IMR-90 (cell line): Measurements from ENCODE around the gene COLEC11. TPM values are rescaled to one million over a fixed set of nuclear protein-coding genes. Genes with fewer than 3 reads are reported as not detected.
A peak's percentile ranks its signal among the peaks of the same experiment; 100 is the strongest.
"Not testable (repeated sequence)": the region's sequence is repeated elsewhere in the genome, so short reads cannot be mapped to it uniquely, and the experiment has no call there.

ENCODE experiments used
- ATAC-seq: fragments of 200-7000 bp; cut with Tn5 transposase; 2 replicates; pipeline ENCODE4 v1.9.1; 2020; ENCODE audit warnings: low read depth, mild to moderate bottlenecking, moderate library complexity
- BruUV-seq: library from RNA; stranded (reverse); fragments of 400-500 nt; replicated peaks from 2 replicates; lab custom pipeline; 2021; lab: Mats Ljungman, UMichigan
- CTCF ChIA-PET: fragments of 300-600 bp; formaldehyde crosslinking; extraction: SDS; loops from one replicate; lab custom pipeline; 2021; ENCODE audit warnings: antibody characterized with exemption; lab: Yijun Ruan, JAX
- POLR2A ChIA-PET: fragments of 300-600 bp; sonication (Branson Sonifier 250); formaldehyde crosslinking; loops from one replicate; lab custom pipeline; 2022; ENCODE audit warnings: antibody characterized with exemption; ENCODE audit not compliant: unreplicated experiment; lab: Charles Lee
- DNase-seq: peaks from one replicate; pipeline ENCODE4 v3.0.0; 2013
- H2AFZ ChIP-seq: replicated peaks from 2 replicates; pipeline ENCODE3; 2013; ENCODE audit warnings: low read length, mild to moderate bottlenecking; ENCODE audit not compliant: poor library complexity
- H2AK5ac ChIP-seq: 2 replicates; pipeline ENCODE4 v1.6.1; 2013; ENCODE audit warnings: low read depth, low read length, inconsistent platforms
- H2AK9ac ChIP-seq: replicated peaks from 2 replicates; pipeline ENCODE3; 2013; ENCODE audit warnings: mild to moderate bottlenecking, low read depth, low read length, moderate library complexity; ENCODE audit not compliant: poor library complexity
- H2BK120ac ChIP-seq: 2 replicates; pipeline ENCODE4 v1.6.1; 2013; ENCODE audit warnings: low read depth, low read length, inconsistent platforms
- H2BK15ac ChIP-seq: 3 replicates; pipeline ENCODE4 v1.6.1; 2013; ENCODE audit warnings: low read depth, low read length, inconsistent platforms
- H2BK20ac ChIP-seq: 2 replicates; pipeline ENCODE4 v1.6.1; 2013; ENCODE audit warnings: low read depth, mild to moderate bottlenecking, inconsistent platforms, low read length, moderate library complexity
- H2BK5ac ChIP-seq: 2 replicates; pipeline ENCODE4 v1.6.1; 2013; ENCODE audit warnings: mild to moderate bottlenecking, low read depth, low read length, inconsistent platforms; ENCODE audit not compliant: poor library complexity, severe bottlenecking
- H3K14ac ChIP-seq: replicated peaks from 2 replicates; pipeline ENCODE4 v1.6.1; 2013; ENCODE audit warnings: low read depth, low read length, inconsistent platforms
- H3K18ac ChIP-seq: 2 replicates; pipeline ENCODE4 v1.6.1; 2013; ENCODE audit warnings: low read depth, low read length, control low read depth
- H3K23ac ChIP-seq: 2 replicates; pipeline ENCODE4 v1.6.1; 2013; ENCODE audit warnings: low read depth, low read length, inconsistent platforms
- H3K27ac ChIP-seq: 2 replicates; pipeline ENCODE4 v1.5.1; 2013; ENCODE audit warnings: mild to moderate bottlenecking, control low read depth, low read length; ENCODE audit not compliant: insufficient read depth
- H3K27me3 ChIP-seq: 2 replicates; pipeline ENCODE4 v1.6.1; 2013; ENCODE audit warnings: low read length; ENCODE audit not compliant: control insufficient read depth, insufficient read depth
- H3K36me3 ChIP-seq: 2 replicates; pipeline ENCODE4 v1.6.1; 2013; ENCODE audit warnings: low read length, mixed read lengths; ENCODE audit not compliant: control insufficient read depth, insufficient read depth
- H3K4ac ChIP-seq: 2 replicates; pipeline ENCODE4 v1.6.1; 2013; ENCODE audit warnings: low read depth, low read length, inconsistent platforms
- H3K4me1 ChIP-seq: 2 replicates; pipeline ENCODE4 v1.6.1; 2013; ENCODE audit warnings: low read length, mixed read lengths; ENCODE audit not compliant: control insufficient read depth, insufficient read depth
- H3K4me2 ChIP-seq: 2 replicates; pipeline ENCODE4 v1.6.1; 2013; ENCODE audit warnings: low read depth, mild to moderate bottlenecking, control low read depth, low read length, moderate library complexity
- H3K4me3 ChIP-seq: 2 replicates; pipeline ENCODE4 v1.5.1; 2013; ENCODE audit warnings: low read depth, mild to moderate bottlenecking, control low read depth, low read length, moderate library complexity; ENCODE audit not compliant: insufficient read depth
- H3K56ac ChIP-seq: 2 replicates; pipeline ENCODE4 v1.6.1; 2013; ENCODE audit warnings: low read length, inconsistent platforms; ENCODE audit not compliant: insufficient read depth; ENCODE audit errors: extremely low read depth
- H3K79me1 ChIP-seq, 2 experiments: 2 replicates each; pipeline ENCODE4 v1.6.1; 2013; ENCODE audit warnings: low read length in 2 of 2, inconsistent platforms in 1 of 2, low read depth in 1 of 2
- H3K9ac ChIP-seq: 2 replicates; pipeline ENCODE4 v1.6.1; 2013; ENCODE audit warnings: low read depth, low read length, control low read depth
- H3K9me1 ChIP-seq: 2 replicates; pipeline ENCODE4 v1.6.1; 2013; ENCODE audit warnings: low read length, inconsistent platforms; ENCODE audit not compliant: insufficient read depth
- H3K9me3 ChIP-seq: 2 replicates; pipeline ENCODE4 v1.6.1; 2013; ENCODE audit warnings: low read length; ENCODE audit not compliant: control insufficient read depth, insufficient read depth
- H4K20me1 ChIP-seq: 2 replicates; pipeline ENCODE4 v1.6.1; 2013; ENCODE audit warnings: low read length, inconsistent platforms; ENCODE audit not compliant: insufficient read depth
- H4K5ac ChIP-seq: 2 replicates; pipeline ENCODE4 v1.6.1; 2013; ENCODE audit warnings: mild to moderate bottlenecking, low read depth, low read length, control low read depth
- H4K8ac ChIP-seq, 2 experiments: 2 replicates each; pipeline ENCODE4 v1.6.1; 2013; ENCODE audit warnings: low read depth in 2 of 2, low read length in 2 of 2, control low read depth in 1 of 2, inconsistent platforms in 1 of 2
- H4K91ac ChIP-seq: 2 replicates; pipeline ENCODE4 v1.6.1; 2013; ENCODE audit warnings: low read depth, low read length, inconsistent platforms; ENCODE audit not compliant: insufficient read depth
- WGBS, 2 experiments: methylation state at CpG; one replicate each; pipeline versions ENCODE4 v1.1.5 to v1.1.7; 2013; ENCODE audit warnings: missing lambda C conversion rate in 2 of 2; ENCODE audit not compliant: insufficient read length in 1 of 2; ENCODE audit errors: extremely low coverage in 2 of 2; 5-methylcytosine and 5-hydroxymethylcytosine counted together
- dilution Hi-C: fragments of 300-500 bp; cut with HindIII; formaldehyde crosslinking; loops from one replicate; pipeline ENCODE4 v1.14.3; 2018; ENCODE audit warnings: low sequenced_read_pairs; ENCODE audit not compliant: unreplicated experiment
- in situ Hi-C: fragments of 300-500 bp; cut with MboI; formaldehyde crosslinking; loops from 3 replicates; pipeline ENCODE4 v1.14.3; 2019; ENCODE audit warnings: low sequenced_read_pairs, inconsistent platforms, mixed read lengths
- intact Hi-C: fragments of 100-400 bp; cut with micrococcal nuclease; formaldehyde crosslinking; loops from 2 replicates; pipeline ENCODE4 v1.10.0; 2022
- polyA plus RNA-seq, 3 experiments: library from polyadenylated mRNA; depleted of rRNA; stranded (reverse); fragments of >200 nt; gene quantifications; 2 replicates each; pipeline ENCODE4 v1.2.3, GENCODE V29; 2012; ENCODE audit warnings: low replicate concordance in 1 of 3
- total RNA-seq: library from RNA; depleted of rRNA; stranded (reverse); fragments of >200 nt; gene quantifications from 2 replicates; pipeline ENCODE4 v1.2.3, GENCODE V29; 2012

The COLEC11 gene
- total and polyA plus RNA-seq, 2 of the 4 experiments (the other 2 are of a cell fraction) = under 0.01 to 0.24 TPM

GRCh38 chr2:3660640-3661039 is 65.7 kb downstream of the COLEC11 start:
- DNase-seq = peak; percentile 18
- BruUV-seq, H2AFZ ChIP-seq, H3K18ac ChIP-seq, H3K4me3 ChIP-seq, H4K20me1 ChIP-seq, H2BK15ac ChIP-seq, H2AK5ac ChIP-seq, H3K4me2 ChIP-seq, H3K9me1 ChIP-seq, H2BK120ac ChIP-seq, H3K79me1 ChIP-seq, dilution Hi-C loops, POLR2A ChIA-PET, H2AK9ac ChIP-seq, H4K8ac ChIP-seq, H3K4ac ChIP-seq, H3K27ac ChIP-seq, intact Hi-C loops, H2BK5ac ChIP-seq, H3K9me3 ChIP-seq, H3K36me3 ChIP-seq, H3K56ac ChIP-seq, H3K14ac ChIP-seq, H4K5ac ChIP-seq, ATAC-seq, CTCF ChIA-PET, H4K91ac ChIP-seq, H3K9ac ChIP-seq, H3K27me3 ChIP-seq, H3K23ac ChIP-seq, H2BK20ac ChIP-seq: not testable (repeated sequence)
- whole genome bisulfite sequencing, 2 experiments = 82% methylated on average over 3 of the region's 7 CpGs; no CpG with 5 or more reads in 1 of the 2 experiments
- peaks cover 10% of the 10 kb centered on the region; the same call in 1 of the 2 replicates for H3K4me1 ChIP-seq
- in situ Hi-C loops = loop anchor here (25.0 kb wide), 1 partner anchor 1798 kb away; no protein-coding TSS in a partner anchor
